ENCODE data around the gene DGLUCY. TPM values are rescaled to one million over a fixed set of nuclear protein-coding genes. Genes with fewer than 3 reads are reported as not detected.

Gene DGLUCY
- total and polyA plus RNA-seq, 11 donors, result 53.7 to 234 (median 138) TPM

- H3K27me3 ChIP-seq, result no peaks in the 10 kb centered on the region
- H3K27ac ChIP-seq, result peak overlapping the region in 10 of 12 donors; percentile 2 to 83 (median 42)
- TF ChIP-seq, protein P1, sequence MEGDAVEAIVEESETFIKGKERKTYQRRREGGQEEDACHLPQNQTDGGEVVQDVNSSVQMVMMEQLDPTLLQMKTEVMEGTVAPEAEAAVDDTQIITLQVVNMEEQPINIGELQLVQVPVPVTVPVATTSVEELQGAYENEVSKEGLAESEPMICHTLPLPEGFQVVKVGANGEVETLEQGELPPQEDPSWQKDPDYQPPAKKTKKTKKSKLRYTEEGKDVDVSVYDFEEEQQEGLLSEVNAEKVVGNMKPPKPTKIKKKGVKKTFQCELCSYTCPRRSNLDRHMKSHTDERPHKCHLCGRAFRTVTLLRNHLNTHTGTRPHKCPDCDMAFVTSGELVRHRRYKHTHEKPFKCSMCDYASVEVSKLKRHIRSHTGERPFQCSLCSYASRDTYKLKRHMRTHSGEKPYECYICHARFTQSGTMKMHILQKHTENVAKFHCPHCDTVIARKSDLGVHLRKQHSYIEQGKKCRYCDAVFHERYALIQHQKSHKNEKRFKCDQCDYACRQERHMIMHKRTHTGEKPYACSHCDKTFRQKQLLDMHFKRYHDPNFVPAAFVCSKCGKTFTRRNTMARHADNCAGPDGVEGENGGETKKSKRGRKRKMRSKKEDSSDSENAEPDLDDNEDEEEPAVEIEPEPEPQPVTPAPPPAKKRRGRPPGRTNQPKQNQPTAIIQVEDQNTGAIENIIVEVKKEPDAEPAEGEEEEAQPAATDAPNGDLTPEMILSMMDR (IDR thresholded peaks at IDR 0.05), result no peak
- no peak for TF ChIP-seq POLR2A (IDR thresholded peaks at IDR 0.05)
- H3K4me1 ChIP-seq, result peaks cover 0 to 24% (median 11%) of the 10 kb centered on the region in 12 donors
- no peaks in the 10 kb centered on the region for H3K9me3 ChIP-seq
- intact Hi-C loops (cut with DNase I), result no loop called here
- WGBS, 4 donors, result 69 to 77% (median 75%) methylated on average over 15 of the region's 15 CpGs
- peak in 4 of 5 donors; percentile 33 to 70 (median 60) for DNase-seq
- no peak overlapping the region for H3K4me3 ChIP-seq
- ATAC-seq, result peak; percentile 32 to 82 (median 78)
- peaks cover 0 to 99% (median 96%) of the 10 kb centered on the region in 9 donors for H3K36me3 ChIP-seq
Observed at GRCh38 chr14:91202234-91202974, 88.5 kb downstream of the DGLUCY start.

- DNase-seq (no peak), ATAC-seq (peak in 1 of 4 donors; percentile 23)
- H3K9me3 ChIP-seq, result no peaks in the 10 kb centered on the region
- TF ChIP-seq POLR2A (IDR thresholded peaks at IDR 0.05), result no peak
- TF ChIP-seq, protein P1 (IDR thresholded peaks at IDR 0.05), result no peak
- no peak overlapping the region for H3K27ac ChIP-seq
- H3K4me3 ChIP-seq, result no peak overlapping the region
- H3K27me3 ChIP-seq, result no peaks in the 10 kb centered on the region
- peaks cover 0 to 24% (median 11%) of the 10 kb centered on the region in 12 donors for H3K4me1 ChIP-seq
- intact Hi-C loops (cut with DNase I), result no loop called here
- 96 to 97% (median 96%) methylated on average over 12 to 14 of the region's 14 CpGs for WGBS, 4 donors
- peaks cover 0 to 99% (median 96%) of the 10 kb centered on the region in 9 donors for H3K36me3 ChIP-seq
Observed at GRCh38 chr14:91204657-91205056, 90.8 kb downstream of the DGLUCY start.

DNA sequence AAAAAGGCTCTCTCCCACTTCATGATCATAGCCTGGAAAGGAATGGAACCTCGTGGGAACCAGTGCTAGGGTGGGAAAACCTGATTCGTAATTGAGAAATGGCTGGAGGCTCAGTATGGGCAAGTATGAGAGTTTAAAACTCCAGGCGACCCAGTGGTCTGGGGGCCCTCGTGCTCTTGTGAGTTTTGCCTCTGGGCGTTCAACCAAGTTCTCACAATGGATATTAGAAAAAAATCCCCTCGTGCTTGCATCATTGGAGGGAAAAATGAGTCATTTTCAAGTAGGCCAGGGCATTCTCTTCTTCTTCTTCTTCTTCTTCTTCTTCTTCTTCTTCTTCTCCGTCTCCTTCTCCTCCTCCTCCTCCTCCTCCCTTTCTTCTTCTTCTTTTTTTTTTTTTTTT is 91.6 kb downstream of the DGLUCY start:
- H3K4me3 ChIP-seq, result no peak overlapping the region
- no peak for DNase-seq
- peaks cover 0 to 4% (median 0%) of the 10 kb centered on the region in 12 donors for H3K9me3 ChIP-seq
- TF ChIP-seq POLR2A (IDR thresholded peaks at IDR 0.05), result no peak
- TF ChIP-seq, protein P1 (IDR thresholded peaks at IDR 0.05), result no peak
- intact Hi-C loops (cut with DNase I), result no loop called here
- H3K4me1 ChIP-seq, result peaks cover 0 to 24% (median 11%) of the 10 kb centered on the region in 12 donors
- no peaks in the 10 kb centered on the region for H3K27me3 ChIP-seq
- no peak overlapping the region for H3K27ac ChIP-seq
- ATAC-seq, result no peak
- WGBS, 4 donors, result 83 to 92% (median 88%) methylated on average over 7 of the region's 7 CpGs
- H3K36me3 ChIP-seq, result peaks cover 0 to 99% (median 96%) of the 10 kb centered on the region in 9 donors

- no peak for ATAC-seq
- TF ChIP-seq, protein P1 (IDR thresholded peaks at IDR 0.05), result no peak
- TF ChIP-seq POLR2A (IDR thresholded peaks at IDR 0.05), result no peak
- Histone ChIP-seq H3K36me3 (peaks cover 0 to 100% (median 97%) of the 10 kb centered on the region in 9 donors), H3K9me3 (peaks cover 0 to 13% (median 0%) of the 10 kb centered on the region in 12 donors), H3K4me1 (peaks cover 0 to 13% (median 7%) of the 10 kb centered on the region in 12 donors), H3K27me3 (no peaks in the 10 kb centered on the region), H3K4me3 (no peak overlapping the region), H3K27ac (no peak overlapping the region)
- WGBS, 4 donors, result 87 to 89% (median 88%) methylated on average over 3 of the region's 3 CpGs
- intact Hi-C loops (cut with DNase I), result no loop called here
- DNase-seq, result no peak
Observed at GRCh38 chr14:91207008-91207407, 93.1 kb downstream of the DGLUCY start.
